Right cardiac atrium (tissue), 5 donors: ENCODE results near the gene LGR6. TPM values are rescaled to one million over a fixed set of nuclear protein-coding genes. Genes with fewer than 3 reads are reported as not detected.

Experiments used
- ATAC-seq, 2 donors: fragments of 200-7000 bp; cut with Tn5 transposase; one replicate each; pipeline versions ENCODE4 v1.8.0 to v1.9.1; 2020; ENCODE audit warnings: moderate library complexity in 2 of 2, mild to moderate bottlenecking in 1 of 2
- DNase-seq, 3 donors: peaks; one replicate each; pipeline ENCODE4 v3.0.0-alpha.2; 2020
- H3K27ac ChIP-seq: one replicate; pipeline ENCODE4 v1.5.1; 2013; ENCODE audit warnings: mild to moderate bottlenecking, low read length, control low read depth, moderate library complexity
- H3K27me3 ChIP-seq: one replicate; pipeline ENCODE4 v1.6.1; 2013; ENCODE audit not compliant: control insufficient read depth, insufficient read depth
- H3K4me1 ChIP-seq: one replicate; pipeline ENCODE4 v1.6.1; 2013; ENCODE audit warnings: low read length; ENCODE audit not compliant: control insufficient read depth, insufficient read depth
- H3K4me3 ChIP-seq: one replicate; pipeline ENCODE4 v1.5.1; 2013; ENCODE audit warnings: low read length, control low read depth
- H3K9me3 ChIP-seq: one replicate; pipeline ENCODE4 v1.6.1; 2013; ENCODE audit warnings: low read length; ENCODE audit not compliant: control insufficient read depth
- WGBS: extraction: QIAGEN DNeasy Blood & Tissue Kit; methylation state at CpG from one replicate; pipeline ENCODE4 v1.1.7; 2013; 5-methylcytosine and 5-hydroxymethylcytosine counted together
- intact Hi-C, 4 donors: fragments of 100-400 bp; cut with DNase I; formaldehyde crosslinking; loops; one replicate each; pipeline versions ENCODE4 v1.11.0 to v1.14.0; 2022 to 2023
- polyA plus RNA-seq: library from polyadenylated mRNA; stranded (reverse); fragments of 200-250 nt; gene quantifications from one replicate; pipeline ENCODE4 v1.2.3, GENCODE V29; 2013
- total RNA-seq, 4 donors: library from RNA; stranded (reverse); fragmentation: NEBNext Ultra II Directional; extraction: Animal tissue kit (Norgen Biotek cat#: 25700); gene quantifications; one replicate each; pipeline ENCODE4 v1.2.1, GENCODE V29; 2021
- donor health status: healthy with polysubstance abuse.
- donor health status: DM: no; HTN: yes; CAD: no.
- donor health status: DM: no; HTN: no; CAD: no.
- donor health status: DM: no; HTN: yes; CAD: no; lungs with severe emphysema.
- donor health status: DM: yes; HTN: yes; CAD: no.

Gene LGR6
- total and polyA plus RNA-seq, 5 donors, result 22.4 to 52.7 (median 29.0) TPM

DNA sequence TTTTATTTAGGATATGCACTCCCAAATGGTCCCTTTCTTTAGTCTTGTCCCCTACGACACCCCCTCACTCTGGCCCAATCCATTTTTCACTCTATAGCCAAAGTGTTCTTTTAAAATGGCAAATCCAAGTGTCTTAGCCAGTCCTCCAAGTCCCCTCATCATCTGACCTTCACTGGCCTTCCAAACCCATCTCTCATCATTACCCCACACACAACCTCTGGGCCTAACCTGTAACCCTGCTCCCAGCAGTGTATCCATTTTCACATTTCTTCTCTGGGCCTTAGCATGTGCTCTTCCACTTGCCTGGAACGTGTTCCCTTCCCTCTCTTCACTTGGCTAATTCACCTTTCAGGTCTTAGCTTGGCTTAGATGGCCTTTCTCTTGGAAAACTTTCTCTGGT lies 42.6 kb upstream of the LGR6 start:
- no peak overlapping the region for H3K4me3 ChIP-seq
- no peak overlapping the region for H3K27ac ChIP-seq
- peaks cover 5% of the 10 kb centered on the region for H3K4me1 ChIP-seq
- H3K27me3 ChIP-seq, result no peaks in the 10 kb centered on the region
- intact Hi-C loops, result no loop called here
- ATAC-seq (no peak), DNase-seq (no peak)
- H3K9me3 ChIP-seq, result no peaks in the 10 kb centered on the region
- WGBS, result 90% methylated on average over 2 of the region's 2 CpGs

DNA sequence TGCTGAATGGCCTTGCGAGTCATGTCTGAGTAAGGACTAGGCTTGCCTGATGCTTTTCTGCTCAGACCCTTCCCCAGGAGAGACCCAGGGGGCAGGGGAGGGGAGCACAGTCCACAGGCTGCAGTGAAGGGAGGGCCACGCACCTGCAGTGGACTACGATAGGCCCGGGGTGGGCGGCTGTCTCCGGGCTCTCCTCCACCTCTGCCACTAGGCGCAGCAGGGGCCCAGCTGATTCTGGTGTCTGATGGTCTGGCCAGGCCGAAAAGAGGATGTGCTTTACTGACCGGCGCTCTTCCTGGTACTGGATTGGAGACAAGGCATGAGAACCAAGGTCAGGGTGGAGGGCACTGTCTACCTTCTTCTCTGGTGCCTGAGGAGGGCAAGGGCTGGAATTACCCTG lies 41.2 kb upstream of the LGR6 start:
- ATAC-seq, result no peak
- WGBS, result 89% methylated on average over 10 of the region's 10 CpGs
- Histone ChIP-seq H3K4me1 (peaks cover 5% of the 10 kb centered on the region), H3K27ac (no peak overlapping the region), H3K9me3 (no peaks in the 10 kb centered on the region), H3K4me3 (no peak overlapping the region), H3K27me3 (no peaks in the 10 kb centered on the region)
- peak in 1 of 3 donors; percentile 22 for DNase-seq
- intact Hi-C loops, result no loop called here

DNA sequence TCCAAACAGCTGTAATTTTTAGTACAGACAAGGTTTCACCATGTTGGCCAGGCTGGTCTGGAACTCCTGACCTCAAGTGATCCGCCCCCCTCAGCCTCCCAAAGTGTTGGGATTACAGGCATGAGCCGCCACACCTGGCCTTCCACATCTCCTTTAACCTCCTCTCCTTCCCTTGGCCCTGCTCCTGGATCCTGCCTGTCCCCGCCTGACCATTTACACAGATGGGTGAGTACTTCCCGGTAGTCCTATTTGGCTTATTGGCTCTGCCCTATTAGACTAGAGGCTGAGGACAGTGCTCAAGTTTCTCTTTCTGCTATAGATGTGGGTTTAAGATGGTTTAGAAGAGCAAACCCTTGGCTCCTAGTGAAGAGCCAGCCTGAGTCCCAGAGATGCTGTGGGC lies 40.3 kb upstream of the LGR6 start:
- DNase-seq (peak in 1 of 3 donors; percentile 1), ATAC-seq (no peak)
- Histone ChIP-seq H3K9me3 (no peaks in the 10 kb centered on the region), H3K4me3 (no peak overlapping the region), H3K27me3 (no peaks in the 10 kb centered on the region), H3K4me1 (peaks cover 5% of the 10 kb centered on the region), H3K27ac (no peak overlapping the region)
- intact Hi-C loops, result no loop called here
- 90% methylated on average over 4 of the region's 4 CpGs for WGBS

DNA sequence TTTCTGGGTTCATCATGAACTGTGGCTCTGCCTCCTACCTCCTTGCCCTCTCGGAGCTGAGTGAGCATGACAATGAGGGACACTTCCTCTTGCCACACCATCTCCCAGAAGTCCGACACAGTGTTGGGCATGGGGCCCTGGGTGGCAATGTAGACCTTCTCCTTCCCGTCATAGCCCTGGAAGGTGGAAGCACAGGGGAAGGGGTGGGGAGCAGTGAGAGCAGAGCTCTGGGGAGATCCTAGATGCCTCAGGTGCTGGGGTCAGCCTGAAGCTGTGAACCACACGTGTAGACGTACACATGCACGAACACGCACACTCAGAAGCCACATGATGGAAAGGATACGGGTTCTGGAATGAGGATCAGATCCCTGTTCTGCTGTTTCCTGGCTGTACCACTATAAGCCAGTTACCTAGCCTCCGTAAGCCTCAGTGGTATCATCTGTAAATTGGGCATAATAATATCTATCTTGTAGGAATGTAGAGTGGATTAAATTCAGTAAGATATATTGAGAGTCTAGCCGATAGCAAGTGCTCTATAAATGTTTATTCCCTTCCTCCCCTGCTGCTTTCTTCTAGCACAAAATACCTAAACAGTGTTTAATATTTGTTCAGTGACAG lies 39.3 kb upstream of the LGR6 start:
- Histone ChIP-seq H3K4me1 (peaks cover 5% of the 10 kb centered on the region), H3K4me3 (no peak overlapping the region), H3K27me3 (no peaks in the 10 kb centered on the region), H3K9me3 (no peaks in the 10 kb centered on the region), H3K27ac (no peak overlapping the region)
- intact Hi-C loops, result no loop called here
- DNase-seq, result peak in 1 of 3 donors; percentile 25
- 91% methylated on average over 10 of the region's 10 CpGs for WGBS
- ATAC-seq, result no peak

DNA sequence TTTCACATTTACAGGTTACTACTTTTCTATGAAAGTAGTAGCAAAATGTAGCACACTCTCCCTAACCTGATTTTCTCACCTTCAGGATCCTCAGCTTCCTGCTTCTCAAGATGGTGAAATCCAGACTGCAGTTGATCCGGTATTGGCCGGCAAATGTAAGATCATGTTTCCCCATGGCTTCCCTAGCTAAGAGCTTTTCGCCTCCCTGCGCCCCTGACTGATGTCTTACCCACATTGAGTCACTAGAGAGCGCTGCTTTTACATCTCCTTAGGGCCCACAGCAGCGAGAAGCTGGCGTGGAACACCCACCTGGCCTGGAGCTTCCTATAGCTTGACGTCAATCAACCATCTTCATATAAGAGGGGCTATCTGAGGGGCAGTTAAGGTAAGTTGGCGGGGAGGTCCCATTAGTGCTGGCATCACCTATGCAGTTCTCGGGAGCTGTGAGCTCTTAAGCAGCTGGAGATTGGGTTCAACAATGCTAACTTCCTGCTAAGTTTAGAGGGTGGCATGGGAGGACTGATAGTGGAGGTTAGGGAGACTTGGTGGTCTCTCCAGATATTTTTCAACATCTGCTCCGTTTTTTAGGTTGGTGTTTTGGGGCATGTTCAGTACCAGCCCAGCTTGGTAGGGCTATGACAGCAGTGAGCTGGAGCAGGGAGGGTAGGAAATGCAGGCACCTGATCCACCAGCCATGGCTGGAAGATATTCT lies 38.7 kb upstream of the LGR6 start:
- peak; percentile 36 to 51 for ATAC-seq
- intact Hi-C loops, result no loop called here
- 28% methylated on average over 11 of the region's 11 CpGs for WGBS

DNA sequence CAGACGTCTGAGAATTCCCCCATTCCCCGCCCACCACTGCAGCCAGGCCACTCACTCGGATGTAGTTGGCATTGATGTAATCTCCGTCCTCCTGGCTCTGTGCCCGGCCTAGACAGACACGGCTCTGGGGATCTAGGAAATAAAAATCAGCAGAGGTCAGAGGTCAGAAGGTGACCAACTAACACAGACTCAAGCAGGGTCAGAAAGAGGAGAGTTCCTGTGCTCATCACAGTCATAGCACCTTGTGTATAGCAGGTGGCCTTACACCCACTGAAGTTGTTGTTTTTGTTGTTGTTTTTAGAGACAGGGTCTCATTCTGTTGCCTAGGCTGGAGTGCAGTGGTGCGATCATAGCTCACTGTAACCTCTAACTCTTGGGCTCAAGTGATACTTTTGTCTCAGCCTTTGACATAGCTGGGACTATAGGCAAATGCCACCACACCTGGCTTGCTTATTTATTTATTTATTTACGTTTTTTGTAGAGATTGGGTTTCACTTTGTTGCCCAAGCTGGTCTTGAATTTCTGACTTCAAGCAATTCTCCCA lies 38.0 kb upstream of the LGR6 start:
- Histone ChIP-seq H3K9me3 (no peaks in the 10 kb centered on the region), H3K27ac (no peak overlapping the region), H3K4me1 (peaks cover 5% of the 10 kb centered on the region), H3K27me3 (no peaks in the 10 kb centered on the region), H3K4me3 (no peak overlapping the region)
- intact Hi-C loops, result no loop called here
- WGBS, result 29% methylated on average over 8 of the region's 8 CpGs
- ATAC-seq, result peak in 1 of 2 donors; percentile 28
- DNase-seq, result peak in 1 of 3 donors; percentile 83

More for the DNA sequence above, 38.7 kb upstream of the LGR6 start:
- no peaks in the 10 kb centered on the region for H3K9me3 ChIP-seq
- H3K27ac ChIP-seq, result no peak overlapping the region
- peaks cover 5% of the 10 kb centered on the region for H3K4me1 ChIP-seq
- H3K4me3 ChIP-seq, result no peak overlapping the region
- H3K27me3 ChIP-seq, result no peaks in the 10 kb centered on the region
- peak in 2 of 3 donors; percentile 58 to 63 for DNase-seq

DNA sequence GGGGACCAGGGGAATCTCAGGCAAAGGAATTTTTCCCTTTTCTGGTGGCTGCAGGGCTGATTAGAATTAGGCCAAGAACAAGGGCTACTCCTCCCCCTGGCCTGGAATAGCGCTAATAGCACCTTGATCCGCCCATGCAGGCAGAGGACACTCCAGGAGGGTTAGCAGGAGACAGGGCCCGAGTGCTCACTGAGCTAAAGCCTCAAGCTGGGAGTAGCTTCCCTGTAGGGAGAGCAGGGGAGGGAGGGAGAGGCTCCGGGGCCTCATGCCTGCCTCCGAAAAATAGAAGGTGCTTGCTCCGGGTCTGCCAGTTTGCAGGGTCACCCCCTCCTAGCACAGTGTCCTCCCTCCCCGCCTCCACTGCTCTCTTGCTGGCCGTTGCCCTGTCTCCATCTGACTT lies 37.0 kb upstream of the LGR6 start:
- WGBS, result 83% methylated on average over 8 of the region's 8 CpGs
- H3K4me1 ChIP-seq, result peaks cover 5% of the 10 kb centered on the region
- H3K27ac ChIP-seq, result no peak overlapping the region
- peak in 1 of 3 donors; percentile 21 for DNase-seq
- no peak for ATAC-seq
- no peak overlapping the region for H3K4me3 ChIP-seq
- no peaks in the 10 kb centered on the region for H3K27me3 ChIP-seq
- H3K9me3 ChIP-seq, result no peaks in the 10 kb centered on the region
- intact Hi-C loops, result no loop called here

DNA sequence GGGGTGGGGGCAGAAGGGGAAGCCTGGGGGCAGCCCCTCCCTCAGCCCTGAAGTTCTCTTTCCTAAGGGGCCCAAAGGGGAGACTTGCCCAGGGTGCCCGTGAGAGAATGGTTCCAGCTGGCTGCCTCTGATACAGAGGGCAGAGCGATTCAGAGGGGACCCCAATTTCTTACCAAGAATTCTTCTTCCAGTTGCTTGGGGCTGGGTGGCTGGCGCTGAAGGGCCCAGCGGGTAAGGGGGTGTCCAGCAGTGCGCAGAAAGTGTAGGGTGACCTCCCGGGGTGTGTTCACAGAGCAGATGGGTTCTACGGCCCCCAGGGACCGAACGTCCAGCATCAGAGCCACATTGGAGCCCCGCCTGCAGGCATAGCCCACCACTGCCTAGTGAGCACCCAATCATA lies 35.7 kb upstream of the LGR6 start:
- intact Hi-C loops, result no loop called here
- Histone ChIP-seq H3K27me3 (no peaks in the 10 kb centered on the region), H3K4me3 (no peak overlapping the region), H3K4me1 (peaks cover 5% of the 10 kb centered on the region), H3K27ac (no peak overlapping the region), H3K9me3 (no peaks in the 10 kb centered on the region)
- WGBS, result 93% methylated on average over 10 of the region's 10 CpGs
- peak in 1 of 3 donors; percentile 25 for DNase-seq
- no peak for ATAC-seq

DNA sequence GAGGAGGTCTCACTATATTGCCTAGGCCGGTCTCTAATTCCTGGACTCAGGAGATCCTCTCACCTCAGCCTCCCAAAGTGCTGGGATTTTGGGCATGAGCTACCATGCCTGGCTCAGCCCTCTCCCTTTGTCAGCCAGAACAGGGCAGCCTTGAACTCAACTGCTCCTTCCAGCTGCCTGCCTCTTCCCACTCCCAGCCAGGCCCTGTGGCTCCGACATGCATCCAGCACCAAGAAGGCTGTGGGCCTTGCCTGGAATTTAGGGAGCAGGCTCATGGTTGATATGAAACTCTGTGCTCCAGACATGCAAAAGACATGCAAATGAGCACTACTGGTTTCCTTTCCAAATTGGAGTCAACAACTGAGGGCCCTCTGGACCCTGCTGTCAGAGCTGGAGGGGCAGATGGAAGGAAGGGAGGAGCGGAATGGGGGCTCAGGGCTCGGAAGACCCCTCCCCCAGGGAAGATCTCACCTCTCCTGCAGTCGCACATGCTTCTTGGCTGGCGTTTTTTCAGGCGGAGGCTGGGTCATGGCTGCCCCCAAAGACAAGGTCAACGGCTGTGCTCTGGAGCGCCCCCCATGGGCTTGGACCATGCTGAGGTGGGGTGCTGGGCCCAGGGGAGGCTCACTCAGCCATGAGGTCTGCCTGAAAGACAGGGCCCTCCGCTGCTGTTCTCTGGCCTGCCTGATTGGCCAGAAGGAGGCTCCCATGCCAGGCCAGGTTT lies 34.6 kb upstream of the LGR6 start:
- intact Hi-C loops, result no loop called here
- no peaks in the 10 kb centered on the region for H3K27me3 ChIP-seq
- H3K4me1 ChIP-seq, result peaks cover 5% of the 10 kb centered on the region
- 88% methylated on average over 10 of the region's 10 CpGs for WGBS
- H3K4me3 ChIP-seq, result no peak overlapping the region
- peak in 1 of 3 donors; percentile 28 for DNase-seq
- no peak overlapping the region for H3K27ac ChIP-seq
- ATAC-seq, result no peak
- no peaks in the 10 kb centered on the region for H3K9me3 ChIP-seq

DNA sequence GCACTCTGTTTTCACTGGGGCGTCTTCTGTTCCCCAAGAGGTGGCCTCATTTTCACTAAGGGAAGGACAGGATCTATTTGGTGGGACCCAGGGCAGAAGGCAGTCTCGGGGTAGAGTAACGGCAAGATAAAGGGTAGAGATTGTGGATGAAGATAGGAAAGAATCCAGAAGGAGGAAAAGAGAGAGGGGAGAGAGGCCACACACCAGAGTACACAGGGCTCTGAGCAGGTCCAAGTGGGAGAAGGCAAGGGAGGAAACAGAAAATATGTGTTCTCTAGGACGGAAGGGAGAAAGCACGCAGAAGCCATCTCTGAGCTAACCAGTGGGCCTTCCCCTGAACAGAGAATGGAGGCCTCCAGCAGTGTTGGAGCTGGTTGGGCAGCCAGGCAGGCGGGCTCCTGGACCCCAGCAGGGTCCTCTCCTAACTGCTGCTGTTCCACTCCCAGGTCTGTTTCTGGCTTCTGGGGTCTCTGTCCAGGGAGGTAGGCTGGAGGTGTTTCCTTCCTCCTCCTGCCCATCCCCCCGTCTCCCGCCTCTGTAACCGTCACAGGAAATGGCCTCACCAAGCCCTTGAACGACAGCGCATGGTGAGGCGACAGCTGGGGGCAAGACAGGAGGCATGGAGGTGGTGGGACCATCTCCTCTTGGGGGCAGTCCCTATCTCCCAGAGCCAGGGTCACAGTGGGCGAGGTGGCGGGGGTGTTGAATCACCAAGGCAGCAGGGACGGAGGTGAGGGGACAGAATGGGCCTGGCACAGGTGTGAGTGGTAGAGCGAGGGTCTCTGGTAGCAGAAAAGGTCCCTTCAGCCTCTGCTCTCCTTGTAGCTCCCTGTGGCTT lies 33.8 kb upstream of the LGR6 start:
- Histone ChIP-seq H3K9me3 (no peaks in the 10 kb centered on the region), H3K27me3 (no peaks in the 10 kb centered on the region), H3K27ac (no peak overlapping the region), H3K4me3 (no peak overlapping the region), H3K4me1 (peaks cover 5% of the 10 kb centered on the region)
- ATAC-seq (no peak), DNase-seq (peak in 2 of 3 donors; percentile 44 to 55)
- WGBS, result 80% methylated on average over 16 of the region's 16 CpGs
- intact Hi-C loops, result no loop called here
